IPS-20b (cell line): ENCODE measurements around the gene KLHL3.
A peak's percentile ranks its signal among the peaks of the same experiment; 100 is the strongest.

Source experiments
- H3K27ac ChIP-seq: one replicate; pipeline ENCODE4 v1.5.1; 2013; ENCODE audit warnings: low read length
- H3K27me3 ChIP-seq: 2 replicates; pipeline ENCODE4 v1.6.1; 2013; ENCODE audit warnings: mild to moderate bottlenecking, low read length, inconsistent platforms; ENCODE audit not compliant: insufficient read depth
- H3K36me3 ChIP-seq: 2 replicates; pipeline ENCODE4 v1.6.1; 2013; ENCODE audit warnings: low read depth, mild to moderate bottlenecking, inconsistent platforms, low read length, moderate library complexity; ENCODE audit not compliant: insufficient read depth
- H3K4me1 ChIP-seq: 2 replicates; pipeline ENCODE4 v1.6.1; 2013; ENCODE audit warnings: mild to moderate bottlenecking, control low read depth, inconsistent platforms, low read length, moderate library complexity; ENCODE audit not compliant: insufficient read depth
- H3K4me3 ChIP-seq: 2 replicates; pipeline ENCODE4 v1.5.1; 2013; ENCODE audit warnings: mild to moderate bottlenecking, low read length, inconsistent platforms
- H3K9ac ChIP-seq: 2 replicates; pipeline ENCODE4 v1.6.1; 2013; ENCODE audit warnings: low read depth, mild to moderate bottlenecking, inconsistent platforms, low read length, moderate library complexity
- H3K9me3 ChIP-seq: 2 replicates; pipeline ENCODE4 v1.6.1; 2013; ENCODE audit warnings: mild to moderate bottlenecking, low read depth, low read length, inconsistent platforms; ENCODE audit not compliant: insufficient read depth

Gene KLHL3

DNA sequence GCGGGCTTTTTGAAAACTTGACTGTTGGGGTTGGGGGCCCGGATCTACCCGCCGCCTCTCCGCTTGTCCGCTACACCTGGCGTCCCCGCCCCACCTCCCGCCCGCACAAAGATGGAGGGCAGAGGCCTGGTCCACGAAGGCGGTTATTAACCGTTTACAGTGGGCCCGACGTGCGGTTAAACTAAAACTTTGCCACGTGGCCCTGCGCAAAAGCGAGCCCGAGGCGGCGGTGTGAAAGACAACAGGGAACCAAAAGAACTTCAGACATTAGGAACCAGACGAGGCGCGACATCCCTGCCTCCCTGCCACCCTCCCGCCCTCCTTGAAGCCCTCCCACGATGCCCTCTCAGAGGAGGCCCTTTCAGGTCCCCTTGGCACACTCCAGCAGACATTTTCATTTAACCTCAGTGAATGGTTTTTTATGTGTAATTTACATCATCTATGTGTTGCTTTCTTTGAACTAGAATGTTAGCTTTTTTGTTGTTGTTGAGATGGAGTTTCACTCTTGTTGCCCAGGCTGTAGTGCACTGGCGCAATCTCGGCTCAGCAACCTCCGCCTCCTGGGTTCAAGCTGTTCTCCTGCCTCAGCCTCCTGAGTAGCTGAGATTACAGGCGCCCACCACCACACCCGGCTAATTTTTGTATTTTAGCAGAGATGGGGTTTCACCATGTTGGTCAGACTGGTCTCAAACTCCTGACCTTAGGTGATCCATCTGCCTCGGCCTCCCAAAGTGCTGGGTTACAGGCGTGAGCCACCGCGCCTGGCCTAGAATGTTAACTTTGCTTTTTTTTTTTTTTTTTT lies 19.3 kb upstream of the KLHL3 start:
- Histone ChIP-seq H3K27me3 (no peaks in the 10 kb centered on the region), H3K4me1 (peaks cover 5% of the 10 kb centered on the region; the same call in 1 of the 2 replicates), H3K9me3 (peaks cover 2% of the 10 kb centered on the region; the same call in 1 of the 2 replicates), H3K9ac (peak overlapping the region; percentile 99; the same call in 1 of the 2 replicates), H3K4me3 (peak overlapping the region; percentile 77), H3K36me3 (peaks cover 30% of the 10 kb centered on the region), H3K27ac (peak overlapping the region; percentile 98)

DNA sequence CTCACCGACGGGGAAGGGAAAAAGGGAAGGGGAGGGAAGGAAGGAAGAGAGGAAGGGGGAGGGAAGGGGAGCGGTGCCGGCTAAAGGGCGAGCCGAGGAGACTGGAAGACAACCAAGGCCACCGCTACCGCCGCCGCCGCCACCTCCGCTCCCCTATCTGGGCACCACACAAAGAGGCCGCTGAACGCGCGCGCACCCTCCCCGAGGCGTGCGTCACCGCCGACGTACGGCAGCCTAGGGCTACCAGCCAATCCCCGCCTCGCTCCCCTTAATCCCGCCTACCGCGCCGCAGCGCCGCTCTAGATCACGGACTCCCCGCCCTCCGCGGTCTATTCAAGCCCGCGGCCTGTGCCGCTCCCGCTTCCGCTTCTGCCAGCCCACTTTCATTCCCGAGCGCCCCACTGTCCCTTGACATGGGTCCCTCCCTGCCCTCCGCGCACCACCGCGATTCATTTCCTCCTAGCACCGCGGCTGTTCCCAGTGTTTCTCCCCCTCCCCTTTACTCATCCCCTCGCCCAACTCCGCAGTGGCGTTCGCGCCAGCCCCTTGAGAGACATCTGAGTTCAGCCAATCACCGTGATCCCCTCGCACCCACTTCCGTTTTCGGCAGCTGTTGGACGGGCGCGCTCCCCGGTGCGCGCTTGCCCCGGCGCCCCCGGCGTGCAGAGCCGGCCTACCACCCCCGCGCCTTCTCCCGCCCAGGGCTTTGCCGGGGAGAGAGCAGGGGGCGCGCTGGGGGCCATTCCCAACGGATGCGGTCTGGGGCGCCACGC lies 18.5 kb upstream of the KLHL3 start, which contains the start of gene HNRNPA0:
Gene HNRNPA0 (minus strand): TSS at position 176 of the 773 bp plus-strand sequence. CDS start 297 bp downstream, outside the sequence.
- Histone ChIP-seq H3K4me3 (peak within 1 kb of the TSS; percentile 77), H3K36me3 (peaks cover 33% of the 10 kb centered on the region), H3K27ac (peak within 1 kb of the TSS; percentile 98), H3K4me1 (peaks cover 8% of the 10 kb centered on the region), H3K27me3 (no peaks in the 10 kb centered on the region), H3K9me3 (no peaks in the 10 kb centered on the region), H3K9ac (peak within 1 kb of the TSS; percentile 99)

DNA sequence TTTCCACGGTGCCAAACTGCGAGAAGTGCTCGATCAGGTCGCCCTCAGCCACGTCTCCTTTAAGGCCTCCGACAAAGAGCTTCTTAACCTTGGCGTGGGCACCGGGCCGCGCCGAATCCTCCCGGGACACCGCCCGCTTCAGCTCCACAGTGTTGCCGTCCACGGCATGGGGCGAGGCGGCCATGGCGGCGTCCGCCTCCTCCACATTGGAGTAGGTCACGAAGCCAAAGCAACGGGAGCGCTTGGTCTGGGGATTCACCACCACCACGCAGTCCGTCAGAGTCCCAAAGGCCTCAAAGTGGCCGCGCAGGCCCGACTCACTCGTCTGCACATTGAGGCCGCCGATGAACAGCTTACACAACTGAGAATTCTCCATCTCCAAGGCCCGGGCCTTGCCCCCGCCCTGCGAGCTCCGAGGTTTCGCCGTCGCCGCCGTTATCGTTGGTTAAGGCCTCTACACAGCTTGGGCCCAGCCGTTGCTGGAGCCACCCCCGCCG lies 17.9 kb upstream of the KLHL3 start:
- Histone ChIP-seq H3K4me3 (peak overlapping the region; percentile 77), H3K27ac (peak overlapping the region; percentile 98), H3K27me3 (no peaks in the 10 kb centered on the region), H3K36me3 (peaks cover 33% of the 10 kb centered on the region), H3K4me1 (peaks cover 8% of the 10 kb centered on the region), H3K9me3 (no peaks in the 10 kb centered on the region), H3K9ac (peak overlapping the region; percentile 99)

DNA sequence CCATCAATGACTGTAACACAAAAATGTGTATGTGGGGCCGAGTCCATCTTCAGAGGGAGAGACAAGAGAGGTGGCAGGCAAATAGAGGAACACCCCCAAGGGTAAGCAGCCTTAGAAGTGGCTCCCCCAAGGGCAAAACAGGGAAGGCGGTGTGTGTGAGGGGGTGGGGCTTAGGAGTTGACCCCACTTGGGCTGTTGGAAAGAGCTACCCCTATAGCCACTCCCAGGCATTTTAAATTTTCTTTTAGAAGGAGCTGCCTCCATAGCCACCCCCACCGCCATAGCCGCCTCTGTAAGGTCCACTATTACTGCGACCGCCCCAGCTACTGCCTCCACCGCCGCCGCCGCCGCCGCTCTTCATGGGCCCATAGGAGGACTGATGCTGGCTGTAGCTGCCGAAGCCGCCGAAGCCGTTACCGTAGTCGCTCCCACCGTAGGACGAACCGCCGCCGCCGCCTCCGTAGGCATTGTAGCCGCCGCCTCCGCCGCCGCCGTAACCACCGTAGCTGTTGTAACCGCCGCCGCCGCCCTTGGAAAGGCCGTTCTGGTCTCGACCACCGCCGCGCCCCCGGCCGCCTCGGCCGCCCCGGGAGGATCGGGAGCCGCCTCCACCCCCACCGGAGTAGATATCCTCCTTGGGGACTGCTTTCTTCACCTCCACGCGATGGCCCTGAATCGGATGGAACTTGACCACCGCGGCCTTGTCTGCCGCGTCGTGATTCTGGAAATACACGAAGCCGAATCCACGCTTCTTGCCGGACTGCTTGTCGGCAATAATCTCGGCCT lies 17.2 kb upstream of the KLHL3 start:
- H3K9ac ChIP-seq: peak overlapping the region; percentile 99
- peak overlapping the region; percentile 77 for H3K4me3 ChIP-seq
- H3K4me1 ChIP-seq: peaks cover 8% of the 10 kb centered on the region
- H3K27me3 ChIP-seq: no peaks in the 10 kb centered on the region
- peaks cover 33% of the 10 kb centered on the region for H3K36me3 ChIP-seq
- H3K27ac ChIP-seq: peak overlapping the region; percentile 98
- H3K9me3 ChIP-seq: no peaks in the 10 kb centered on the region

DNA sequence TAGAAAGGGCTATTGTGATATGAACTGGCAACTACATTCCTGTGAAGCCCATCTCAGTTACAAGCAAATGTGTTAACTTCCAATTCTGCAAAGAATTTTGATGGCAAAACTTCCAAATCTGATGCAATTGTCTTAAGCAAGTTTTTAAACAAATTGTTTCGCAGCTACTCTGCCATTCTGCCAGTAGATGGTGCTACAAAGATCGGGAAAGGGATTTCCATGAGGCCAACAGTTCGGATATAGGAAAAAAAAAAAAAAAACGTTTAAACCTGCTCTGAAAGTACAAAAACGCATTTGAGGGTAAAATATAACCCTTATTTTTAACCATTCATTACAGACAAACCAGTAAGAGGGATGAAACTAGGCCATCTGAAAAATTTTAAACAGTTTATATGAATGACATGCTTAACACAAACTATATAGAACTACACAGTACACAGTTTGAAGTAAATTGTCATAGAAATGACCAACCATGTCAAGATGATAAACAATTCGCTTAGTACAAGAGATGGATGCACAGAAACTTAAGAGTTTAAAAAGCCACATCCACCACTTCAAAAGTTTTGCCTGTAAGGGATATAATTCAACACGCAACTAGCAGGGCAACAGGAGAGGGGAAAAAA lies 16.1 kb upstream of the KLHL3 start:
- Histone ChIP-seq H3K36me3 (peaks cover 33% of the 10 kb centered on the region), H3K4me3 (peak overlapping the region; percentile 77), H3K27ac (no peak overlapping the region), H3K27me3 (no peaks in the 10 kb centered on the region), H3K9me3 (no peaks in the 10 kb centered on the region), H3K4me1 (peaks cover 8% of the 10 kb centered on the region), H3K9ac (peak overlapping the region; percentile 99)

DNA sequence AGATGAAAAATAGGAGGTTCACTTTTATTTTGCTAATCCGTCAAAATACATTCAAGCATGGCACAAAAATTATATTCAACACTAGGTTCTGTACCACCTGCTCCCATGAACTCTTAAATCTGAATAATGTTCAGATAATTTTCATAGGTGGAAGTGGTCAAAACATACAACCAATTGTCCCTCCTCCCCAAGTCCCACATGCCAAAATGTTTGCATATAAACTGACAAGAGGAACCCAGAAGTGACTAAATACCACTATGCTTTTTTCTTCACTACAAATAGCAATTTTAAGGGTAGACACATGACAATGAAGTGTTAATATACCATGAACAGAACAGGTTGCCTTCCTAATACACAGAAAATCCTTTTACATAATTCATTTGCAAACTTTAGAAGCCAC lies 14.5 kb upstream of the KLHL3 start:
- Histone ChIP-seq H3K4me1 (peaks cover 8% of the 10 kb centered on the region), H3K36me3 (peaks cover 33% of the 10 kb centered on the region), H3K9me3 (no peaks in the 10 kb centered on the region), H3K9ac (no peak overlapping the region), H3K4me3 (peak overlapping the region; percentile 77; the same call in 1 of the 2 replicates), H3K27ac (no peak overlapping the region), H3K27me3 (no peaks in the 10 kb centered on the region)

DNA sequence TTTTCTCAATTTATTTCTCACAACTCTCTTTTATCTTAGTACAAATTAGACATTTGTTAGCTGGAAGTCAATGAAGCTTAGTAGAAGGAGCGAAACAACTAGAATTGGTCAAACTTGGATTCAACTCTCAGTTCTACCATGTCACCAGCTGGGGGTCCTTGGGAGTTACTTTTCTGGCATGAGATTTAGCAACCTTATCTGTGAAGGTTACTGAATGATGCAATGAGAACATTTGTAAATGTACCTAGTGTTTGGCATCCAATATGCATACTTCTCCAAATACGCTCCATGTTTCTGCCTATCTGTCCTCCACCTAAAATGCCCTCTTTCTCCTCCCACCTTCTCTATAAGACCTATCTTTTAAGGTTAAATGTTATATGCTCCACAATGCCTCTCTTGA lies 12.0 kb upstream of the KLHL3 start:
- peaks cover 8% of the 10 kb centered on the region for H3K4me1 ChIP-seq
- peaks cover 28% of the 10 kb centered on the region for H3K36me3 ChIP-seq
- H3K9ac ChIP-seq: no peak overlapping the region
- no peak overlapping the region for H3K4me3 ChIP-seq
- no peak overlapping the region for H3K27ac ChIP-seq
- no peaks in the 10 kb centered on the region for H3K27me3 ChIP-seq
- H3K9me3 ChIP-seq: no peaks in the 10 kb centered on the region

DNA sequence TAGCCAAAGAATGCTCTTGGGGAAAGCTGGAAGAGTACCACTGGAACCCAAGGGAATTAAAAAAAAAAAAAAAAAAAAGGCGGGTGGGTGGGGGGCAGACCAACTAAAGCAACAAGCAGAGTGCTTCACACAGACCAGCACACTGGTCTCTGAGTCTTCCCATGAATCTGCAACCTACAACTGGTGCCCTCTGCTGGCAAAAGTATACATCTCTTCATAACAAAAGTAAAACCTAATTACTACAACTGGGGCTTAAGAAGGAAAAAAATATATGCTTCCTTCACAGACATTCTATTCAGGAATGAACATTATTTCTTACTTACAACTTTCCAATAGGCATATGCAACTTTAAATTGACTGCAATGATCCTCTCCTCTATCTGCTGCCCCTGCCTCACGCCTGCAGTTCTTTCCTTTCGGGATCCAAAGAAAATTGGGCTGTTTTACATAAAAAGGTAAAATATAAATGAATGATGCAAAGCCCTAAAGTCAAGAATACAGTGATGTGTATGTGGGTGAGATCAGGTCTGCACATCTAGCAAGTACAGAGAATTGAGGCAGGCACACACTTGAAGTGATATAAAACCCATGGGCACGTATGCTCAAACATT lies 7.2 kb upstream of the KLHL3 start:
- Histone ChIP-seq H3K27me3 (no peaks in the 10 kb centered on the region), H3K4me1 (no peaks in the 10 kb centered on the region), H3K9ac (no peak overlapping the region), H3K9me3 (no peaks in the 10 kb centered on the region), H3K4me3 (no peak overlapping the region), H3K36me3 (no peaks in the 10 kb centered on the region), H3K27ac (no peak overlapping the region)

DNA sequence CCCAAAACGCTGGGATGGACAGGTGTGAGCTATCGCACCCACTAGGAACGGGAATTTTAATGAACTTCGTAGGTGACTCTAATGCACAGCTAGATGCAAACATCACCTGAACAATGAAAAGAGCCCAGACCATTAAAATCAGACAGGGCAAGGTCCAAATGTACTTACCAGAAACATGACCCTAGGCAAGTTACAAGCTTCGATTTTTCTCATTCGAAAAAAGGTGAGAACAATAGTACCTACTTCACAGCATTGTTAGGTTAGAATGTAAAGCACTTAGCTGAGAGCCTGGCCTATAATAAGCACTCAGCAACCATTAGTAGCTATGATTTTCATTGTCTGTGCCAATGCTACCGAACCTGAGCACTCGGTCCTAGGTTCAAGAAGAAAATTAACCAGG lies 5.8 kb upstream of the KLHL3 start:
- no peaks in the 10 kb centered on the region for H3K27me3 ChIP-seq
- H3K27ac ChIP-seq: no peak overlapping the region
- no peak overlapping the region for H3K9ac ChIP-seq
- no peaks in the 10 kb centered on the region for H3K36me3 ChIP-seq
- no peaks in the 10 kb centered on the region for H3K9me3 ChIP-seq
- H3K4me1 ChIP-seq: no peaks in the 10 kb centered on the region
- no peak overlapping the region for H3K4me3 ChIP-seq

DNA sequence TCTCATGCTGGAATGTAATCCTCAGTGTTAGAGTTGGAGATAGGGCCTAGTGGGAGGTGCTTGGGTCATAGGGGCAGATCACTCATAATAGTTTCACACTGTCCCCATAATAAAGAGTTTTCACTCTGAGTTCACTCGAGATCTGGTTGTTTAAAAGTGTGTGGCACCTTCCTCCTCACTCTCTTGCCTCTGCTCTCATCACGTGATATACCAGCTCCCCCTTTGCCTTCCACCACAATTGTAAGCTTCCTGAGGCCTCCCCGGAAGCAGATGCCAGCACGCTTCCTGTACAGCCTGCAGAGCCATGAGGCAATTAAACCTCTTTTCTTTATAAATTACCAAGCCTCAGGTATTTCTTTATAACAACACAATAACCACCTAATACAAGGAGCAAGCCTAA lies 3.8 kb upstream of the KLHL3 start:
- no peaks in the 10 kb centered on the region for H3K36me3 ChIP-seq
- no peak overlapping the region for H3K9ac ChIP-seq
- no peak overlapping the region for H3K27ac ChIP-seq
- H3K4me3 ChIP-seq: no peak overlapping the region
- H3K9me3 ChIP-seq: no peaks in the 10 kb centered on the region
- H3K27me3 ChIP-seq: no peaks in the 10 kb centered on the region
- H3K4me1 ChIP-seq: no peaks in the 10 kb centered on the region; the same call in 1 of the 2 replicates
